ENCODE measurements around the gene IQUB.

GRCh38 chr7:123440101-123440548 is 94.3 kb downstream of the IQUB start:
- TF ChIP-seq CTCF (IDR thresholded peaks at IDR 0.05) (no peak), EZH2 (IDR thresholded peaks at IDR 0.05; ENCODE audit: borderline replicate concordance, insufficient read depth, low read depth, low read length, poor library complexity, severe bottlenecking) (no peak)

Data from B cell (primary cell).